GM18867 (cell line): ENCODE results near the gene CAPN9.

Experiments
- ATAC-seq: cut with Tn5 transposase; IDR thresholded peaks from one replicate; pipeline ENCODE4 v1.9.1; 2021; ENCODE audit warnings: mild to moderate bottlenecking, moderate library complexity; ENCODE audit not compliant: unreplicated experiment

The CAPN9 gene

DNA sequence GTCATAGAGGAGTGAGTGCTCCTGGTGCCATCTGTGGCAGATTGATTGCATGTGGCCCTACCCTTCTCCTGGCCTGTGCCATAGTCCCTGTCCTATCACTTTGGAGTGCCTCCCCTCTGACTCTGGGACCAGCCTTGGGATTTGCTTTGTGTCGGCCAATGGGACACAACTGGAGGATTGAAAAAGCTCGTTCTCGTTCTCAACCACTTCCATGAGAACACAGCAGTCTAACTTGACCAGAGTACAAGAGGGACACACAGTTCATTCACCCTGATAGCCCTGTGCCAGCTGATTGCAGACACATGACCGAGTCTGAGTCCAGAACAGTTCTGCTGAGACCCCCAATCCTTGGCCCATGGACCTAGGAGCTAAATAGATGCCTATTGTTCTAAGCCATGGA is 73.4 kb downstream of the CAPN9 start:
- ATAC-seq, result no peak

DNA sequence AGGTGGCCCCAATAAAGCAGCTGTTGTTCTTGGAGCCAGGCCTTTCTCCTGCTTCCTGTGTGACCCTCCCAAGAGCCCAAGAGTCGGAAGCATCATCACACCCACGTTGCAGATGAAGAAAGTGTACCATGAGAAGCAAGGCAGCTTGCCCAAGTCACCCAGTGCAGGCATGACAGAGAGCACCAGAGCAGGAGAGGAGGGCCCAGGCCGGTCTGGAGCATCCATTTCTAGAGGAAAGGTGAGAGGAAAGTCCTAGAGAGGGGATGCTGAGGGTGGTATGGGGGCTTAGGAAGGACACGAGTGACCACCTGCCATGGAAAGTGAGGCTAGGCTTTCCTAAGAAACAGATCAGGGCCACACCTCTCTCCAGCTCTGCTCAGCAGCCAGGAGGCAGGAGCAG is 74.2 kb downstream of the CAPN9 start:
- ATAC-seq, result no peak

DNA sequence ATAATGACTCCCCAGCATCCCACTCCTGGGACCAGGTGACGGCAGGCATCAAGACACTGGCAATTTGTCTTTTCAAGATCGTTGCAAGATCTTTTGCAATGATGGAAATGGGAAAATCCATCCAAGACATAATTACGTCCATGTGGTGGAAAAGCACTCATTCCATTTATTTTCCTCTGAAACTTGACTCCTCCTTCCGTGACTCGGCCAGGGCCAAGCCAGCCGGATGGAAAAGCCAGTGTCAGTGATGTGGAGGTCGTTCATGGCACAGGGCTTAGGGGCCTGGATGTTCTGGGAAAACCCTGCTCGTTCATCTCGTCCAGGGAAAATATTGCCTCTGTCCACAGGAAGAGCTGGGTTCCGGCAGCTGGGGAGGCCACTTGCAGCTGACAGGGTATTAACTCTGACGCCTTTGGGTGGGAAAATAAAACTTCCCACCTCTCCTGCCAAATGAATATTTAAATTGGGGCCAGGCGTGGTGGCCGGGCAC is 74.9 kb downstream of the CAPN9 start:
- ATAC-seq, result no peak

DNA sequence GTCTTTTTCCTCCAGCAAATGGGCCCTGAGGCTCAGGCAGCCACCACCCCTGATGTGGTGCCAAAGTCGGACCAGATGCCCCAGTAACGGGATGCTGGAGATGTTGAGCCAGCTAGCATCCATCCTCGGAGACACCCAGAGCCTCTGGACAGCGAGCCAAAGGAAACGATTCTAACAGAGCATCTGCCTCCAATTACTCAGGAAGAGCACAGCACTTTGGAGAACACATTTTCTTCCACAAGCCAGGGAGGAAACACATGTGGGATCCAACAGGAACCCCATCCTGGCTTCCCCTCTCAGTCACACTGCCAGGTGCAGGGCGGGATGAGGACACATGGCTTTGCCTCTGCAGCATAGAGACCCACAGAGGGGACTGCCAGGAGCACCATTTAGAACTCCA is 76.2 kb downstream of the CAPN9 start:
- ATAC-seq, result no peak

DNA sequence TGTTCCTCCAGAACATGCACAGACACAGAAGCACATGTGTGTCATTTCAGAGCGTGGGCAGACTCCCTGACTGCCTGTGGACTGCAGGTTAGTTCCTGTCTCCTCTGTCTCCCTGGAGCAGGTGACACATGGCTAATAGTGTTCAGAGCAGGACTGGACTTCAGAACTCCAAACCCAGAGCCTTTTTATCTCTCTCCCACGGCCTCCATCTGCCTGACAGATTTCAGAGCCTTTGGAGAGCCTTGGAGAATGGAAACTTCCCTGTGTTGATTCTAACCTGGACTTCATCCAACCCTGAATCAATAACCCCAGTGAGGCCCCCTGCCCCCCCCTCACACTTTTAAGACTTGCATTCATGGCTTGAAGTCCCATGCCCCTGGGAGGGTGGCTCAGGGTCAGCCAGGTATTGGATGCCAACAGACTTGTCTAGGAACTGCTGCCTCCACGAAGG is 76.8 kb downstream of the CAPN9 start:
- ATAC-seq, result no peak

GRCh38 chr1:230824551-230824918 is 77.3 kb downstream of the CAPN9 start:
- no peak for ATAC-seq

DNA sequence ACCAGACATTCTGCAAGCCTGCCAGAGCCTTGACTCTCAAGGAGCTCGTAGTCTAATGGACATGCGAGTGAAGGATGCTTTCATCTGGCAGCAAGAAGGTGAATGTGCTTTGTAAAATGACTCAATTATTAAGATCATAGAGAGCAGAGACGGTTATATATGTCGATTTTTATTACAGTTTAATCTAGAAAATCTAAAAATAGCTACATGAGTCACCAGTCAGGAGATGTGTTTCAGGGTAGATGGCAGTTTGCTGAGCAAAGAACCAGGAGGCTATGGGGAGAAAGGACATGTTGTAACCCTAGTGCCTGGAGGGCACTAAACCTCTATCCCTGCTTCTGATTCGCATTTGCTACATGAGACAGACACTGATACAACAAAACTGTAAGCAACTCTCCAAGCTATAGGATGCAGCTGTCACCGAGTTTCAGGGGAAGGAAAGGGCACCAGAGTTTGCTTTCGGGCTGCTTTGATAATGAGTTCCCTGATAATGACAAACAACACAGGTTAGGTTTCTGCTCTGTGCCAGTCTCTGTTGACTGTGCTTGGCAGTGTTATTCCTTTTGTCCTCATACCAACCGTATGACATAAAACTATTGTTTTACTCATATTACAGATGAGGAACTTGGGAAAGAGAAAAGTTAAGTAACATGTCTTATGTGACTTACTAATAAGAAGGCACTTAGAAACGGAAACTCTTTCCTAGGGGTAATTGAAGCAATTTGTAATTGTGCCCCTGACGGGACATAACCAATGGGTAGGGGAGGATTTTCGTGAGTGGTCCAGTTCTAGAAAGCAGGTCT is 77.9 kb downstream of the CAPN9 start:
- ATAC-seq, result no peak

DNA sequence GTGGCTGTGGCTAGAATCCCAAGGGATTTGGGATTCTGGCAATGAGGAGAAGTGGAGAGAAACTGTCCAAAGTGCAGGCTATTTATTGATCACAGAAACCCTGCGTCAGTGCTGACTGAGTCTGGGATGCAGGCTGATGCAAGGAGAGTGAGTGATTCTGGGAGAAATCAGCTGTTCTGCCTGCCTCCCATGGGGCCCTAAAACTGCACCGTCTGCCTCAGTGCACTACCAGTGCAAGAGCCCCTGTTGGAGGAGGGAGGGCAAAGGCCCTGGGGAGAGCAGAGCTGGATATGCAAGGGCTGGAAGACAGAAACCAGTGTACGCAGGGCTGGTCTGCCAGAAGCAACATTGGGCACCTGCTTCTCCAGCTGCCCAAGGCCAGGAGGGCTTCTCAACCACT is 78.6 kb downstream of the CAPN9 start:
- ATAC-seq, result no peak

DNA sequence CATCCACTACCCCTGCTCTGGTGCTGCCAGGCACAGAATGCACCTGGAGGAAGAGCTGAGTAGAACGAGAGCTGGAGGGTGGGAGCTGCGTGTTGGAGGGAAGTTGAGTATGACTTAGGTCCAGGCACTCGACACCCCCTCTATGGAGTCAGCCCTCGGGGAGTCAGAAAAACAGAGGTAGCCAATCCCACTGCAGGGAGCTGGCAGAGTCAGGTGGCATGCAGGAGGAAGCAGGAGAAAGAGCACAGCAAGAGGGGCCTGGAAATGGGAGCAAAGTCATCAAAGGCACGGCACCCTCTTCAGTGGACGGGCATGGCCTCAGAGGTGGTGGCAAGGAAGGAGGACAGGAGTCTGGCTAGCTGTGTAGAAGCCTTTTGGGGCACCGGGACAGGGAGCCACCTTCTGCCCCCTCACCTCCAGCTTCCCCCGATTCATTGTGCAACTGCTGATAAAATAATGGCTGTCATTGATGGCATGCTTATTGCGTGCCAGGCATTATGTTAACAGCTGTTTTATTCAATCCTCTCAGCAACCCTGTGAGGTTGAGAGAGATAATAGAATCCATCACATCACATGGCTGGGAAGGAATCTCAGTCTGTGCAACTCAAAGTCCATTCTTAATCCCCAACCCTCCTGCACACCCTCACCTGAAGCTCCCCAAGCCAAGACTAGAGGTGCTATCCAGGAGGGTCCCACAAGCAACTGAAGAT is 79.1 kb downstream of the CAPN9 start:
- ATAC-seq, result no peak

- ATAC-seq, result no peak
These were observed 80.0 kb downstream of the CAPN9 start for GRCh38 chr1:230827081-230827681.

DNA sequence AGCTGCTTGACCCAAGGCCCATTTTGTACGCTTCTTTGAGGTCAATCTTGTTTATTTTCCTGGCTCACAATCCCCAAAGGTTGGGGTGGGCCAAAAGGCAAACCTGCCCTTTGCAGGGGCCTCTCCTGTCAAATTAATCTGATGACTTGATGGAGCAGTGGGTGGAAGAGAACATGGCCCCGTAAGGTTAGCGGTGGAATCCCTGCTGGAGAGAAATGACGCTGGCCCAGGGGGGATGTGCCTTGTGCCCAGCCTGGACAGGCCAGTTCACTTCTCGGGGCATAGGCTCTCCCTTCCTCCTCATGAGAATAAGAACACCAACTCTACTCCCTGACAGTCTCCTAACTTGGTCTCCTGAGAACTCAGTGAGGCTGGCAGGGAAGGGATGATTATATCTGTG is 80.6 kb downstream of the CAPN9 start:
- no peak for ATAC-seq

GRCh38 chr1:230828421-230828820 is 81.2 kb downstream of the CAPN9 start:
- no peak for ATAC-seq

DNA sequence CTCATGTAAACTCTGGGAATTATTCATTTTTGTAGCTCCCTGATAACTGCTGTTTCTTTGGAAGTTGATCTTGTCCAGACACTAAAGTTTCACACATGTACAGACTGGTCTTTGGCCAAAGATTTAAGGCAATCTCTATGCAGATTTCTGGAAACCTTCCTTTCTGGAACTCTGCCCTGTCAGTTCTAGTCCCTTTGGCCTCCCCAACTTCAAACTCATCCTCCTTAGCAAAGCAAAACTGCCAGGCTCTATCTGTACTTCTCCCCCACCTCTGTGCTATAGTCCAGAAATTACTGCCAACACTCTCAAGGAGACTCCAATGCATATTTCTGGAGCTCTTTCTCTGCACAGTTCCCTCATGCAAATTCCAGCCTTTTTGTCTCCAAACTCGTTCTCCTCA is 84.6 kb downstream of the CAPN9 start:
- ATAC-seq, result no peak

GRCh38 chr1:230832476-230832875 is 85.3 kb downstream of the CAPN9 start:
- no peak for ATAC-seq

GRCh38 chr1:230833511-230833910 is 86.3 kb downstream of the CAPN9 start:
- ATAC-seq, result no peak

DNA sequence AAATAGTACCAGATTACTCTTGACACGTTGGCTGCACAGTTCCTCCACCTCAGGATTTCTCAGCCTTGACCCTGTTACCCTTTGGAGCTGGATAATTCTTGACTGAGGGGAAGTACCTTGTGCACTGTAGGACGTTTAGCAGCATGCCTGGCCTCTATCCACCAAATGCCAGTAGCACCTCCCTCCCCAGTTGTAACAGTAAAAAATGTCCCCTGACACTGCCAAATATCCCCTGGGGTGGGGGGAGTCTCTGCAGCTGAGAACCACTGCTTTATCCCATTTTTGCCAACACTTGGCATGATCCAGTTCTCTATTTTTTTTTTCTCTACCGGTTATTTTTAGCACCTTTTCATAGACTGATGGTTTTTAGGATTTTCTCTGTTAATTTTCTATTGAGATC is 87.1 kb downstream of the CAPN9 start:
- no peak for ATAC-seq

GRCh38 chr1:230836347-230836746 is 89.2 kb downstream of the CAPN9 start:
- no peak for ATAC-seq

- ATAC-seq, result no peak
These were observed 89.6 kb downstream of the CAPN9 start for GRCh38 chr1:230836793-230837192.

GRCh38 chr1:230839173-230839572 is 92.0 kb downstream of the CAPN9 start:
- no peak for ATAC-seq

DNA sequence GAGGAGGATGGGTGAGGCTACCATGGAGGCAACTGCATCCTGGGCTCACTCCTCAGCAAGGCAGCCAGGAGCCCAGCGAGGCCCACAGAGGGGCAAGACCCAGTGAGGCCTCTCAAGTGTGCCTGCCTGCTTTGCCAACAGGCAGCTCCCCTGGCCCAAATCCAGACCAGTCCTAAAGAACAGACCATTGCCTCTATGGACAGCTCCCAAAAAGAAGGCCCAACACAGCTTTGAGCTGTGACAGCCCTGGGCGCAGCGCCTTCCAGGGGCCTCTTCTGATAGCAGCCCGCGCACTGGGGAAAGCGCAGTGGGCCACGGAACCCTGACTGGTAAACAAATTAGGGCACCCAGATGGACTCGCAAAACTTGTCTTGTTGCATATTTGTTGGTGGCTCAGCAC is 95.6 kb downstream of the CAPN9 start:
- no peak for ATAC-seq

DNA sequence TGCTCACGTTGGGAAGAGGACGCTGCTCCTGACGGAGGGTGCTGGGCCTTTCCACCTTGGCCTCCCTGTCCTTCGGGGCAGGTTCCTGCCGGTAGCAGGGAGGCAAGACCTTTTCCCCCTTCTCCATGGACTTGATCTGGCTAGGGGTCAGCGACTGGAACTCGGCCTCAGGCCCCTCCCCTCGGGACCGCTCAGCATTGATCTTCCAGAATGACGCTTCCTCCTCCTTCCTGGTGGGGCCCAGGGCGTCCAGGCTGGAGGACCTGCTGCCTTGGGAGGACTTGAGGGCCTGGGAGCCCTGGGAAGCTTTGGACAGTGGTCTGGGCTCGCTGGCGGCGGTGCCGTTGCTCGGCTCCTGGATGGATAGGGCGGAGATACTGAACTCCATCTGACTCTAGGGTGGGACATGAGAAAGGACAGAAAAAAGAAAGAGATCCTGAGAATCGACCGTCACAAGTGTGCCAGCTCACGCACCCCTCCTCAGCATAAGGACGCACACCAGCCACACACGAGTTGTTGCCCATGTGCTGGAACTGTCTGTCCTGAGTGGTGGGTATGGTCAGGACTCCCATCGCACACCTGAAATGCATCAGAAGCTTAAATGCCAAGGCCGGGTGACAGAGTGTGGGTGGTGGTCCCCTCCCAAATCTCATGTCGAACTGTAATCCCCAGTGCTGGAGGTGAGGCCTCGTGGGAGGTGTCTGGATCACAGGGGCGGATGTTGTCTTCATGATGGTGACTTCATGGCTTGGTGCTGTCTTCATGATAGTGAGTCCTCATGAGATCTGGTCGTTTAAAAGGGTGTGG is 96.5 kb downstream of the CAPN9 start:
- no peak for ATAC-seq
